Testis (tissue), 3 donors: ENCODE measurements around the gene ANK2. TPM values are rescaled to one million over a fixed set of nuclear protein-coding genes. Genes with fewer than 3 reads are reported as not detected.
"Not testable (repeated sequence)": the region's sequence is repeated elsewhere in the genome, so short reads cannot be mapped to it uniquely, and the experiment has no call there.

Source experiments
- DNase-seq: peaks from one replicate; pipeline ENCODE4 v3.0.0-alpha.2; 2019
- H3K27ac ChIP-seq, 2 donors: fragments of 200-600 bp; sonication (generic); one replicate each; pipeline ENCODE4 v1.5.1; 2019
- H3K27me3 ChIP-seq: fragments of 200-600 bp; sonication (generic); one replicate; pipeline ENCODE4 v1.5.1; 2019
- H3K36me3 ChIP-seq: fragments of 200-600 bp; sonication (generic); one replicate; pipeline ENCODE4 v1.5.1; 2017; ENCODE audit warnings: low read depth; ENCODE audit errors: missing control alignments
- H3K4me1 ChIP-seq: fragments of 200-600 bp; sonication (generic); one replicate; pipeline ENCODE4 v1.5.1; 2019
- H3K4me3 ChIP-seq, 2 donors: fragments of 200-600 bp; sonication (generic); one replicate each; pipeline ENCODE4 v1.5.1; 2017 to 2019
- H3K9me3 ChIP-seq: fragments of 200-600 bp; sonication (generic); one replicate; pipeline ENCODE4 v1.5.1; 2017
- CTCF ChIP-seq, 3 experiments: fragments of 450-650 bp in 2 of 3; fragments of 200-600 bp in 1 of 3; sonication (generic) in 1 of 3; IDR thresholded peaks; one replicate each; pipeline ENCODE4 v1.5.1; 2016 to 2019; ENCODE audit warnings: antibody characterized with exemption in 3 of 3, mild to moderate bottlenecking in 2 of 3, moderate library complexity in 1 of 3
- POLR2A ChIP-seq: fragments of 450-650 bp; IDR thresholded peaks from one replicate; pipeline ENCODE4 v1.6.1; 2017; ENCODE audit warnings: antibody characterized with exemption, mild to moderate bottlenecking, moderate library complexity
- WGBS, 2 donors: methylation state at CpG; one replicate each; pipeline ENCODE4 v1.1.5; 2018; 5-methylcytosine and 5-hydroxymethylcytosine counted together
- intact Hi-C: fragments of 100-400 bp; cut with DNase I; formaldehyde crosslinking; loops from one replicate; pipeline ENCODE4 v1.15.1; 2023; ENCODE audit warnings: low total_unique reads
- polyA plus RNA-seq: library from polyadenylated mRNA; stranded (reverse); fragments of 350-450 nt; fragmentation: Illumina TruSeq; extraction: RNeasy Lipid Tissue Mini Kit (QIAGEN cat#74804); gene quantifications from one replicate; pipeline ENCODE4 v1.2.3, GENCODE V29; 2014; ENCODE audit warnings: low read depth, low replicate concordance; ENCODE audit not compliant: insufficient read depth
- total RNA-seq, 2 donors: library from RNA; depleted of rRNA; stranded (reverse); fragments of >200 nt; gene quantifications; one replicate each; pipeline ENCODE4 v1.2.3, GENCODE V29; 2016

ANK2 gene
- total and polyA plus RNA-seq, 3 donors from 2014 or later: 28.0 to 40.0 (median 28.6) TPM

- Histone ChIP-seq H3K4me1 (no peaks in the 10 kb centered on the region), H3K27me3 (no peaks in the 10 kb centered on the region), H3K9me3 (no peaks in the 10 kb centered on the region), H3K27ac (no peak overlapping the region), H3K36me3 (no peaks in the 10 kb centered on the region), H3K4me3 (no peak overlapping the region)
- no peak for DNase-seq
- no peak for TF ChIP-seq CTCF (IDR thresholded peaks at IDR 0.05)
- TF ChIP-seq POLR2A: no peak
- intact Hi-C loops: no loop called here
- 59 to 78% methylated on average over 3 of the region's 3 CpGs for WGBS, 2 donors
Observed at GRCh38 chr4:113243312-113243711, 193.9 kb downstream of the ANK2 start.

GRCh38 chr4:113244747-113245146 is 195.3 kb downstream of the ANK2 start:
- DNase-seq, H3K4me3 ChIP-seq, intact Hi-C loops, H3K9me3 ChIP-seq, H3K36me3 ChIP-seq, H3K4me1 ChIP-seq, H3K27me3 ChIP-seq, H3K27ac ChIP-seq: not testable (repeated sequence)
- WGBS, 2 donors: 94 to 98% methylated on average over 4 of the region's 4 CpGs

GRCh38 chr4:113248320-113248719 is 198.9 kb downstream of the ANK2 start:
- Histone ChIP-seq H3K4me3 (no peak overlapping the region), H3K27me3 (no peaks in the 10 kb centered on the region), H3K9me3 (no peaks in the 10 kb centered on the region), H3K4me1 (no peaks in the 10 kb centered on the region), H3K27ac (no peak overlapping the region), H3K36me3 (no peaks in the 10 kb centered on the region)
- intact Hi-C loops: no loop called here
- WGBS, 2 donors: 86 to 95% methylated on average over 5 of the region's 5 CpGs
- no peak for DNase-seq
- no peak for TF ChIP-seq CTCF (IDR thresholded peaks at IDR 0.05)
- no peak for TF ChIP-seq POLR2A

GRCh38 chr4:113255628-113256027 is 206.2 kb downstream of the ANK2 start:
- Histone ChIP-seq H3K4me3 (no peak overlapping the region), H3K27me3 (no peaks in the 10 kb centered on the region), H3K36me3 (no peaks in the 10 kb centered on the region), H3K27ac (no peak overlapping the region), H3K9me3 (no peaks in the 10 kb centered on the region), H3K4me1 (no peaks in the 10 kb centered on the region)
- no peak for TF ChIP-seq POLR2A
- no peak for TF ChIP-seq CTCF (IDR thresholded peaks at IDR 0.05)
- intact Hi-C loops: no loop called here
- no peak for DNase-seq
- 88 to 92% methylated on average over 6 of the region's 6 CpGs for WGBS, 2 donors

GRCh38 chr4:113256946-113257345 is 207.5 kb downstream of the ANK2 start:
- H3K4me3 ChIP-seq: no peak overlapping the region
- H3K27me3 ChIP-seq: no peaks in the 10 kb centered on the region
- no peak overlapping the region for H3K27ac ChIP-seq
- intact Hi-C loops: no loop called here
- DNase-seq: no peak
- no peaks in the 10 kb centered on the region for H3K36me3 ChIP-seq
- H3K9me3 ChIP-seq: no peaks in the 10 kb centered on the region
- WGBS, 2 donors: 88 to 91% methylated on average over 5 of the region's 5 CpGs
- no peaks in the 10 kb centered on the region for H3K4me1 ChIP-seq
- no peak for TF ChIP-seq POLR2A

- 79 to 86% methylated on average over 4 of the region's 4 CpGs for WGBS, 2 donors
- TF ChIP-seq CTCF (IDR thresholded peaks at IDR 0.05) (no peak), POLR2A (no peak)
Observed at GRCh38 chr4:113260688-113261087, 211.2 kb downstream of the ANK2 start.

More at GRCh38 chr4:113260688-113261087, 211.2 kb downstream of the ANK2 start:
- no peak overlapping the region for H3K4me3 ChIP-seq
- intact Hi-C loops: no loop called here
- H3K9me3 ChIP-seq: no peaks in the 10 kb centered on the region
- no peak overlapping the region for H3K27ac ChIP-seq
- H3K4me1 ChIP-seq: no peaks in the 10 kb centered on the region
- DNase-seq: no peak
- no peaks in the 10 kb centered on the region for H3K27me3 ChIP-seq
- H3K36me3 ChIP-seq: no peaks in the 10 kb centered on the region
